Smooth muscle cell (in vitro differentiated cells): ENCODE results near the gene PAX5. TPM values are rescaled to one million over a fixed set of nuclear protein-coding genes. Genes with fewer than 3 reads are reported as not detected.

Source experiments
- DNase-seq: peaks from one replicate; lab custom pipeline; 2025; ENCODE audit not compliant: unreplicated experiment; lab: John Stamatoyannopoulos, UW
- H2AFZ ChIP-seq: fragments of 200-600 bp; sonication (generic); 2 replicates; pipeline ENCODE4 v1.6.0; 2016; ENCODE audit warnings: antibody characterized with exemption, low read depth, mild to moderate bottlenecking
- H3F3A ChIP-seq: fragments of 200-600 bp; sonication (generic); 2 replicates; pipeline ENCODE4 v1.6.0; 2017; ENCODE audit warnings: antibody characterized with exemption, low read depth
- H3K27ac ChIP-seq: fragments of 200-600 bp; sonication (generic); 2 replicates; pipeline ENCODE4 v1.5.1; 2016; ENCODE audit warnings: low read depth, mild to moderate bottlenecking
- H3K27me3 ChIP-seq: fragments of 200-600 bp; sonication (generic); 2 replicates; pipeline ENCODE4 v1.6.1; 2016; ENCODE audit warnings: low read depth, mild to moderate bottlenecking
- H3K36me3 ChIP-seq: fragments of 200-600 bp; sonication (generic); 2 replicates; pipeline ENCODE4 v1.5.1; 2016; ENCODE audit warnings: low read depth
- H3K4me1 ChIP-seq: fragments of 200-600 bp; sonication (generic); 2 replicates; pipeline ENCODE4 v1.5.1; 2016; ENCODE audit warnings: low read depth
- H3K4me2 ChIP-seq: fragments of 200-600 bp; sonication (generic); 2 replicates; pipeline ENCODE4 v1.6.0; 2016; ENCODE audit warnings: mild to moderate bottlenecking
- H3K4me3 ChIP-seq: fragments of 200-600 bp; sonication (generic); 2 replicates; pipeline ENCODE4 v1.5.1; 2016; ENCODE audit warnings: mild to moderate bottlenecking
- H3K79me2 ChIP-seq: fragments of 200-600 bp; sonication (generic); 2 replicates; pipeline ENCODE4 v1.6.0; 2016; ENCODE audit warnings: low read depth, mild to moderate bottlenecking
- H3K9ac ChIP-seq: fragments of 200-600 bp; sonication (generic); 2 replicates; pipeline ENCODE4 v1.6.0; 2016; ENCODE audit warnings: low read depth
- H3K9me3 ChIP-seq: fragments of 200-600 bp; sonication (generic); replicated peaks from 2 replicates; pipeline ENCODE4 v1.5.1; 2016; ENCODE audit warnings: low read depth
- H4K20me1 ChIP-seq: fragments of 200-600 bp; sonication (generic); 2 replicates; pipeline ENCODE4 v1.6.0; 2016; ENCODE audit warnings: low read depth
- WGBS: methylation state at CpG from one replicate; pipeline ENCODE4 v1.1.7; 2016; ENCODE audit warnings: low lambda C conversion rate; 5-methylcytosine and 5-hydroxymethylcytosine counted together
- polyA plus RNA-seq: library from polyadenylated mRNA; unstranded; fragments of >200 nt; fragmentation: Nextera tagmentation; extraction: Ambion mirVana; gene quantifications from 2 replicates; pipeline ENCODE4 v1.2.1, GENCODE V29; 2016
- total RNA-seq: library from RNA; depleted of rRNA; stranded (reverse); fragments of >200 nt; gene quantifications from 2 replicates; pipeline ENCODE4 v1.2.3, GENCODE V29; 2014
- TF ChIP-seq, protein P1 (sequence below): fragments of 200-600 bp; sonication (generic); IDR thresholded peaks from 2 replicates; pipeline ENCODE4 v1.5.1; 2017; ENCODE audit warnings: borderline replicate concordance, mild to moderate bottlenecking, antibody characterized with exemption; ENCODE audit not compliant: insufficient read depth, poor library complexity, severe bottlenecking

Gene PAX5
- total and polyA plus RNA-seq, 2 experiments from 2014 or later, result 0.09 TPM; not detected in 1

DNA sequence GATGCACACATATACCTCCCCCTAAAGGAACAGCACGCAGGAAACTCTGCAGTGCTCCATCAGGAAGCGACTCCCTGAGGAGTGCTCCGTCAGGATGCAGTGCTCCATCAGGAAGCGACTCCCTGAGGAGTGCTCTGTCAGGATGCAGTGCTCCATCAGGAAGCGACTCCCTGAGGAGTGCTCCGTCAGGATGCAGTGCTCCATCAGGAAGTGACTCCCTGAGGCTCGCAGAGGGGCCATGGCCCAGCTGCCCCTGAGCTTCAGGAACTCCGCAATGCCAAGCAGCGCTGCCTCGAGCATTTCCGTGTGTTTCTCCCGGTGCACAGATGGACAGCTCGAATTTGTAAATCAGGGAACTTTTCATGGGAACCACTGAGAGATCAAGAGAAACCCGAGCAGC is 88.1 kb downstream of the PAX5 start:
- no peaks in the 10 kb centered on the region for H4K20me1 ChIP-seq
- H3K4me3 ChIP-seq, result no peak overlapping the region
- H3K79me2 ChIP-seq, result no peaks in the 10 kb centered on the region
- H3K36me3 ChIP-seq, result no peaks in the 10 kb centered on the region
- no peak for DNase-seq
- H3K4me2 ChIP-seq, result no peak overlapping the region
- H3K27ac ChIP-seq, result no peak overlapping the region
- peaks cover 24% of the 10 kb centered on the region for H3K27me3 ChIP-seq
- WGBS, result 92% methylated on average over 14 of the region's 14 CpGs
- no peaks in the 10 kb centered on the region for H3K9me3 ChIP-seq
- H2AFZ ChIP-seq, result no peak overlapping the region
- TF ChIP-seq, protein P1, sequence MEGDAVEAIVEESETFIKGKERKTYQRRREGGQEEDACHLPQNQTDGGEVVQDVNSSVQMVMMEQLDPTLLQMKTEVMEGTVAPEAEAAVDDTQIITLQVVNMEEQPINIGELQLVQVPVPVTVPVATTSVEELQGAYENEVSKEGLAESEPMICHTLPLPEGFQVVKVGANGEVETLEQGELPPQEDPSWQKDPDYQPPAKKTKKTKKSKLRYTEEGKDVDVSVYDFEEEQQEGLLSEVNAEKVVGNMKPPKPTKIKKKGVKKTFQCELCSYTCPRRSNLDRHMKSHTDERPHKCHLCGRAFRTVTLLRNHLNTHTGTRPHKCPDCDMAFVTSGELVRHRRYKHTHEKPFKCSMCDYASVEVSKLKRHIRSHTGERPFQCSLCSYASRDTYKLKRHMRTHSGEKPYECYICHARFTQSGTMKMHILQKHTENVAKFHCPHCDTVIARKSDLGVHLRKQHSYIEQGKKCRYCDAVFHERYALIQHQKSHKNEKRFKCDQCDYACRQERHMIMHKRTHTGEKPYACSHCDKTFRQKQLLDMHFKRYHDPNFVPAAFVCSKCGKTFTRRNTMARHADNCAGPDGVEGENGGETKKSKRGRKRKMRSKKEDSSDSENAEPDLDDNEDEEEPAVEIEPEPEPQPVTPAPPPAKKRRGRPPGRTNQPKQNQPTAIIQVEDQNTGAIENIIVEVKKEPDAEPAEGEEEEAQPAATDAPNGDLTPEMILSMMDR, result no peak
- no peaks in the 10 kb centered on the region for H3K4me1 ChIP-seq
- H3K9ac ChIP-seq, result no peak overlapping the region
- no peaks in the 10 kb centered on the region for H3F3A ChIP-seq

DNA sequence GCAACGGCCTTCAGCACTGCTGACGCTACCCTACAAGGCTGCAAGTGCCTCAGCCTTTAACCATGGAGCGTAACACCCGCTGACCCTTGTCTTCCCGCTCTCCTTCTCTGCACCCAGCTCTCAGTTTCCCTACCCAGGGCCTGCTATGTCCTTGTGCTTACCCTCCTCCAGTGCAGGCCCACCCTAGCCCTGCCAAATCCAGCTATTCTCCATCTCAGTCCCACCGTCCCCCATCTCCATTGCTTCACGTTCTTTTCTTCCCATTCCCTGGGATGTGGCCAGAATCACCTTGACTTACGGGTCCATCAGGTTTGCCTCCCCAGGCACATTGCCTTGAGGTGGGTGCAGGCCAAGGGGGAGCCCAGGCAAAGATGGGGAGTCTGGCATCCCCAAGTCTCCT is 91.2 kb downstream of the PAX5 start:
- H3K4me2 ChIP-seq, result no peak overlapping the region
- H3K27ac ChIP-seq, result no peak overlapping the region
- H3K9me3 ChIP-seq, result no peaks in the 10 kb centered on the region
- no peak overlapping the region for H3K4me3 ChIP-seq
- WGBS, result 94% methylated on average over 8 of the region's 8 CpGs
- H3K4me1 ChIP-seq, result no peaks in the 10 kb centered on the region
- H4K20me1 ChIP-seq, result no peaks in the 10 kb centered on the region
- no peaks in the 10 kb centered on the region for H3F3A ChIP-seq
- no peak overlapping the region for H3K9ac ChIP-seq
- TF ChIP-seq, protein P1, result no peak
- H3K27me3 ChIP-seq, result peaks cover 24% of the 10 kb centered on the region
- no peak overlapping the region for H2AFZ ChIP-seq
- no peaks in the 10 kb centered on the region for H3K36me3 ChIP-seq
- H3K79me2 ChIP-seq, result no peaks in the 10 kb centered on the region
- no peak for DNase-seq

DNA sequence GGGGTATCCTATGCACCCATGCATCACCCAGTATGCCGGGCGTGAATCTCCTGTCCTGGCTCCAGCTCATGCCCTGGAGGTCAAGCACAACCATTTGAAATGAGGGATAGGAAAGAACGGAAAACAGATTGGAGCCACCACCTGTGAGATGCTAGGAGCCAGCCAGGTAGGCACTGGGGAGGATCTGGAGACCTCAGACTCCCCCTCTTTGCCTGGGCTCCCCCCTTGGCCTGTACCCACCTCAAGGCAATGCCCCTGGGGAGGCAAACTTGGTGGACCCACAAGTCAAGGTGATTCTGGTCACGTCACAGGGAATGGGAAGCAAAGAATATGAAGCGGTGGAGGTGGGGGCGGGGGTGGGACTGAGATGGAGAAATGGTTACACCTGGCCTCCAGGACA is 92.6 kb downstream of the PAX5 start:
- no peak overlapping the region for H3K9ac ChIP-seq
- H3K79me2 ChIP-seq, result no peaks in the 10 kb centered on the region
- no peaks in the 10 kb centered on the region for H3F3A ChIP-seq
- H3K4me1 ChIP-seq, result no peaks in the 10 kb centered on the region
- no peaks in the 10 kb centered on the region for H3K9me3 ChIP-seq
- DNase-seq, result no peak
- H3K27me3 ChIP-seq, result peaks cover 31% of the 10 kb centered on the region
- H3K4me3 ChIP-seq, result no peak overlapping the region
- H3K4me2 ChIP-seq, result no peak overlapping the region
- no peaks in the 10 kb centered on the region for H3K36me3 ChIP-seq
- no peak overlapping the region for H2AFZ ChIP-seq
- 90% methylated on average over 6 of the region's 6 CpGs for WGBS
- H3K27ac ChIP-seq, result no peak overlapping the region
- H4K20me1 ChIP-seq, result no peaks in the 10 kb centered on the region
- TF ChIP-seq, protein P1, result no peak

DNA sequence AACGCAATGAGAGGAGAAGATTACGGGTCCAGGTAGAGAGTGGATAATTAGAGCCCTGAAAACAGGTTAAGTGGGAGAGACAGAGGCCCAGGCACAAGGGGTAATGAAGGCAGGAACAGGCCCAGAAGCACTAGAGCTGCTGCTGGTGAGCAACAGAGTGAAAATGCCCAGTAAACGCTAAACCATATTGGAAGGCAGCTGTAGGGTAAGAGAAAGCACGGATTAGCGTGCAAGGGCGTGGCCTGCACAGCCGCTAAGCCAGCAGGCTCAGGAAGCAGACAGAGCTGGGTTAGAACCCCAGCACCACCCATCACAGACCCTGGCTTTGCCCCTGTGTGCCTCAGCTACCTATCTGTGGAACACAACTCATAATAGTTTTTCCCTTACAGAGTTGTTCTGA is 93.2 kb downstream of the PAX5 start:
- H3K9me3 ChIP-seq, result no peaks in the 10 kb centered on the region
- H3K4me1 ChIP-seq, result no peaks in the 10 kb centered on the region
- no peak for DNase-seq
- no peaks in the 10 kb centered on the region for H4K20me1 ChIP-seq
- H3K4me3 ChIP-seq, result no peak overlapping the region
- peaks cover 32% of the 10 kb centered on the region for H3K27me3 ChIP-seq
- TF ChIP-seq, protein P1, result no peak
- no peaks in the 10 kb centered on the region for H3K79me2 ChIP-seq
- H3K4me2 ChIP-seq, result no peak overlapping the region
- H3F3A ChIP-seq, result no peaks in the 10 kb centered on the region
- H3K36me3 ChIP-seq, result no peaks in the 10 kb centered on the region
- WGBS, result 83% methylated on average over 7 of the region's 7 CpGs
- no peak overlapping the region for H3K9ac ChIP-seq
- H2AFZ ChIP-seq, result no peak overlapping the region
- H3K27ac ChIP-seq, result no peak overlapping the region
